Activated CD4-positive, alpha-beta T cell treated with anti-CD3 and anti-CD28 coated beads, Interleukin-2, amount 50 U/mL, for 4 hours (primary cell): ENCODE data around the gene ZMYND8.
"Not testable (repeated sequence)": the region's sequence is repeated elsewhere in the genome, so short reads cannot be mapped to it uniquely, and the experiment has no call there.

Experiments
- DNase-seq, 2 experiments: peaks; one replicate each; pipeline ENCODE4 v3.0.0-alpha.2; 2020

Gene ZMYND8

GRCh38 chr20:47243532-47244305 lies 112.8 kb downstream of the ZMYND8 start:
- no peak for DNase-seq

DNA sequence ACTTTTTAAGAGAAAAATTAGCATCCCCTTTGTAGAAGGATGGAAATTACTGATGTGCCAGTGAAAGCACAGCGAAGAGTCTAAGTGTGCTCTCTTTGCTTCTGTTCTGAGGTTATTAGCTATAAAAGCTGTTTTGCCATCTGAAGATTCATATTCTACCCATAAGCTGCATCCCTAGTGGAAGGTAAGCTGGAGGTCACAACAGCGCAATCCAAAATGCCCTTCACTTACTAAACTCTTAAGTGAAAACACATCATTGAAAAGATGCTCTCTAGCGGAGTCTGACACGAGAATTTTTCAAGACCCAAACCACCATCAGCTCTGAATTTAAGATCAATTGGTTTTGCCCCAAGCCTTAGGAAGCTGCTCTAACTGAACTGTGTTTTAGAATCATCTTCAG lies 113.5 kb downstream of the ZMYND8 start:
- no peak for DNase-seq

DNA sequence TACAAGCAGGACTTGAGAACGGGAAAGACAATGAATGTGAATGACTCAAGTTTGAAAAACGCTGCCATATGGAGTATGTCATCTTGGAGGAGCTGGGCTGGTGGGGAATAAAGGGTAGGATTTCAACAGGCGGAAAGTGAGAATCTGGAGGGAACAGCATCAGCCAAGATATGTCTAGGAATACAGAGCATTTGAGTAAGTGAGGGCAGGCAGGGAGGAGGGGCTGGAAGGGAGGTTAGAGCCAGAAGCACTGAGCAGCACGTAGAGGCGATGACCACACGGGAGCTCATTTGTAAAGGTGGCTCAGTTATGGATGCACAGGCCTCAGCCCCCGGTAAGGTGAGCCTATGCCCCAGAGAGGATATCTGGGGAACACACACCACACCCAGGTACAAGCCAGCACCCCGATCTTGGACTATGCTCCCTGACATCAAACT lies 115.1 kb downstream of the ZMYND8 start:
- no peak for DNase-seq

DNA sequence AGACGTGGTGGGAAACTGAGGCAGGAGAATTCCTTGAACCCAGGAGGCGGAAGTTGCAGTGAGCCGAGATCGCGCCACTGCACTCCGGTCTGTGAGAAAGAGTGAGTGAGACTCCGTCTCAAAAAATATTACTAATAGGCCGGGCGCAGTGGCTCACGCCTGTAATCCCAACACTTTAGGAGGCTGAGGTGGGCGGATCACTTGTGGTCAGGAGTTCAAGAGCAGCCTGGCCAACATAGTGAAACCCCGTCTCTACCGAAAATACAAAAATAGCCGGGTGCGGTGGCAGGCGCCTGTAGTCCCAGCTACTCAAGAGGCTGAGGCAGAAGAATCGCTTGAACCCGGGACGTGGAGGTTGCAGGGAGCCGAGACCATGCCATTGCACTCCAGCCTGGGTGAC lies 116.4 kb downstream of the ZMYND8 start:
- DNase-seq, result not testable (repeated sequence)

DNA sequence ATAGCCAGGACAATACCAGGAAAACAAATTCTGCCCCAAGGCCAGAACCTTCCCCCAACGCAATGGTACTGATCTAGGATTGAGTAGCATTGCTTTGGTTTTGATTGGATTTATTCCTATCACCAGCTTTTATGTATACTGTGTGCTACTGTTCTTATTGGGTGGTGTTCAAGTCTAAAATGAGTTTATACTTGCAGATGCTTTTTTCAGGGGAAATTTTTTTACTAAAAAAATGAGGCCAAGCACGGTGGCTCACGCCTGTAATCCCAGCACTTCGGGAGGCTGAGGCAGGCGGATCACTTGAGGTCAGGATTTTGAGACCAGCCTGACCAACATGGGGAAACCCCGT lies 116.8 kb downstream of the ZMYND8 start:
- no peak for DNase-seq

- DNase-seq, result no peak
Observed at GRCh38 chr20:47238780-47239718, 117.5 kb downstream of the ZMYND8 start.

- no peak for DNase-seq
Observed at GRCh38 chr20:47237715-47238114, 118.8 kb downstream of the ZMYND8 start.

DNA sequence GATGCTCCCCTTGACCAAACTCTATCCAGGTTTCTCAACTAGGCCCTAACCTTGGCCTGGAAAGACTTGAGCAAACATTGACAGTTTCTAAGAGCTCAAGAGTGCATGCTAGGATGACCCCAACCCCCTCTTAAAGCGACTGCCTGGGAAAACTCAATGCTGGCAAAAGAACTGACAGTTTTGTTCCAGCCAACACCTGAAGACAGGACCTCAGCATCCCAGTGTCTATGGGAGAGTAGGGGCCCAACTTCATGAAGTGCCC lies 119.9 kb downstream of the ZMYND8 start:
- no peak for DNase-seq

- no peak for DNase-seq
Observed at GRCh38 chr20:47235853-47236638, 120.5 kb downstream of the ZMYND8 start.

DNA sequence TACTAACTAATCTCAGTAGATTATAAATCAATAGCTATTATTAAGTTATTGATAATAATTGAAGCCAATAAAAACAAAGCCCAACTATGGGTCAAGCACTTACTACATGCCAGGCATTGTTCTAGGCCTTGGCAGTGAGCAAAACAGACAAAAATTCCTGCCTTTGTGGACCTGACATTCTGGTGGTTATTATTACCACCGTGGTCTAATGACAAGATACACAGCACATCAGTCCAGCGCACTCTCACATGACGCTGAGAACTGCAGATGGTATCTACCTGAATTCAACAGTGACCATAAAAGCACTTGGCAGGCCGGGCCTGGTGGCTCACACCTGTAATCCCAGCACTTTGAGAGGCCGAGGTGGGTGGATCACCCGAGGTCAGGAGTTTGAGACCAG lies 121.4 kb downstream of the ZMYND8 start:
- no peak for DNase-seq

DNA sequence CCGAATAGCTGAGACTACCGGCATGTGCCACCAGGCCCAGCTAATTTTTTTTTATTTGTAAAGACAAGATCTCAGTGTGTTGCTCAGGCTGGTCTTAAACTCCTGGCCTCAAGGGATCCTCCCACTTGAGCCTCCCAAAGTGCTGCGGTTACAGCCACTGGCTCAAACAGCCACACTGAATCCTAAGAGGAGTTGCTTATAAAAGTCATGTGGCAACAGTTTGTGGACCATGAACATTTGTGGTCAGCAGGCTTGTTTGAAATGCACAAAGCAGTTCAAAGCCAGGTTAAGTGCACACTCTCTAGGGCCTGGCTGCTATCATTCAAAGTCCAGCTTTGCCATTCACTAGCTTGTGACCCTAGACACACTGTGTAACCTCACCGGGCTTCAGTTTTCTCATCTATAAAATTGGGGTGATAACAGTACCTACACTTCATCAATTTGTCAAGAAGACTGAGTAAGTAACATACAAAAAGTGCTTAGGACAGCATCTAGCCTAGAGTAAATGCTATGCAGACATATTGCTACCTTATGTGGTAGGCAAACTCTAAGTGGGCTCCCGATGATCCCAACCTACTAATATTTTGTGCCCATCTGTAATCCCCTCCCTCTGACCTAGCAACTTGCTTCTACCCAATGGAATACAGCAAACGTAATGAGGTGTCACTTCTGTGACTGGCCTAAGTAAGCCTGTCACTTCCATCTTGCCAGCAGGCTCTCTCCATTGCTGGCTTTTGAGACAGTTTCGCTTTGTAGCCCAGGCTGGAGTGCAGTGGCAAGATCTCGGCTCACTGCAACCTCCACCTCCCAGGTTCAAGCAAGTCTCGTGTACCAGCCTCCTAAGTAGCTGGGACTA lies 122.9 kb downstream of the ZMYND8 start:
- DNase-seq, result no peak

DNA sequence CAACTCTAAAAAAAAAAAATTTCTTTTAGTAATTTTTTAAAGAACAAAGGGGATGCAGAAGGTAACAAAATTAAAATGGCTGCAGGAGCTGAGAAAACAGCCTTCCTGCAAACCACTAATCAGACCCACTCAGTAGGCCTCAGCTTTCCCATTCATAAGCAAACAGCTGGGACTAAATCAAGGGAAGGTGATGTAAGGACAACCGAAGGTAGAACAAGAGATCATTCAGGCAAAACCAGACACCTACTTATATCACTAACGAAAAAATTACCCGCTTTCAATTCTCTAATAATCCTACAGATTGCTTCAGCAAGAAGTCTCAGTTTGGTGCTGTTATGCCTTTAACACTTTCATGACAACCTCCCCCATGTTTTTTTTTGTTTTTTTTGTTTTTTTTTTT lies 124.0 kb downstream of the ZMYND8 start:
- DNase-seq, result no peak

DNA sequence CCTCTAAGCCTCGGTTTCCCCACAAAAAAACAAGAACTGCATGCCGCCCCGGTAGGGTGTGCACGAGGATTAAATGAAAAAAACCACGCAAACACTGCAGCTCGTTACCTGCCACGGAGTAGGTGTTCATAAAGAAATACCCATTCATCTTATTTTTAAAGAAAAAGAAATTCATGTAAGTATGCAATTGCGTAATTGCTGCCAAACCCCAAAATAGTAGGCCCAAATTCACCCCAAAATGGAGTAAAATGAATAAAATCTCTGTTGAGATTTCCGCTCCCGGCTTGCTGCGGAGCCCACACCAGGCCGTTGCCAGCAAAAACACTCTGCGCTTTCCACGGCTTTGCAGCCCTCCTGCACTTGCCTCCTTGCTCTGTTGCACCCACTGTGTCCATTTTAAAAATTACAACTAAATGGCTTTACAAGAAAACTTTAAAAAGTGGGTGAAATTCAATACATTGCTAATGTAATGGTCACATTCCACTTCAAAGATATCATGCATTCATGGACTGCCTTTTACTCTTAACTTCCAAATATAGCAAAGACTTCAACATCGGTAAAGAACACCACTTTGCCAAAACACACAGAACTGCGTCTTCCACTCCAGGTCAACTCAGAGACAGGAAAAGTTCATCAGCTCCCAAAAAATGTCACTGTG lies 125.0 kb downstream of the ZMYND8 start:
- no peak for DNase-seq

- DNase-seq, result no peak
Observed at GRCh38 chr20:47230811-47231256, 125.7 kb downstream of the ZMYND8 start.

DNA sequence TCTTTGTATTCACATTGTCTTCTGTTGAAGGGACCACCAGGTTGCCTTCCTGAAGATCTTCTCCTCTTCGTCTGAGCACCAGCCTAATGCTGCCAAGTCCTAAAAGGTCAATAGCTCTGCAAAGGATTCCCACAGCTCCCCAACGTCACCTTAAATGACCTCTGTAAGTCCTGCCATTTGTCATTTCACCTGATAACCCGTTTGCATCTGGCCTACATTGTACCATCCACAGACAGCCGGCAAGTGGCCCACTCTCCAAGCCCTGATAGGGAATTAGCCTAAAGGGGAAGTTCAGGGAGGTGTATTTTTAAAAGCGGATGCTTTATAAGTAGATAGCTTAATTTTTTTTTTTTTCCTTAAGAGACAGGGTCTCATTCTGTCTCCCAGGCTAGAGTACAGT lies 127.8 kb downstream of the ZMYND8 start:
- no peak for DNase-seq

DNA sequence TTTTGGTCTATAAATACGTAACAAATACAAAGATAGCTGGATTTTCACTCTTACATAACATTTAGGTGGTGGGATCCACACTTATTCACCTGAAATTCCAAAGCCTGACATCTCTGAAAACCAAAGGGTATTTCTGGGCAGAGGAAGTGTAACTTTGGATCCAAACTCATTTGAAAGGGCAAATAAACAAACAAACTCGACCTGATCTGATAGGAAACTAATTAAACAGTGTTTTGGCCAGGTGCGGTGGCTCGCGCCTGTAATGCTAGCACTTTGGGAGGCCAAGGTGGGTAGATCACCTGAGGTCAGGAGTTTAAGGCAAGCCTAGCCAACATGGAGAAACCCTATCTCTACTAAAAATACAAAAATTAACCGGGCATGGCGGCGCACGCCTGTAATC lies 128.9 kb downstream of the ZMYND8 start:
- no peak for DNase-seq

- DNase-seq, result no peak
Observed at GRCh38 chr20:47227119-47227518, 129.4 kb downstream of the ZMYND8 start.

DNA sequence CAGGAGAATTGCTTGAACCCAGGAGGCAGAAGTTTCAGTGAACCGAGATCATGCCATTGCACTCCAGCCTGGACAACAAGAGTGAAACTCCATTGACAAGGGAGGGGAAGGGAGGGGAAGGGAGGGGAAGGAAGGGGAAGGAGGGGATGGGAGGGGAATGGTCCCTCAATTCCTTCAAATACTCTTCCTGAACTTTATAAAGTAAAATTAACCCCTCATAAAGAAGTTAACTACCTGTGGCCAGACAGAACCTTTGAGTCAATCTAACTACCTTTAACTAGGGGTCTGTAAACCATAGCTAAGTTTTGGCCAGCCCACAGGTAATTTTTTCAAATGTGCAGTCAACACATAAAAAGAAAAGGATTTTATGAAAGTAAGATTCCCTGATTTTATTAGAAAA lies 131.0 kb downstream of the ZMYND8 start:
- no peak for DNase-seq

DNA sequence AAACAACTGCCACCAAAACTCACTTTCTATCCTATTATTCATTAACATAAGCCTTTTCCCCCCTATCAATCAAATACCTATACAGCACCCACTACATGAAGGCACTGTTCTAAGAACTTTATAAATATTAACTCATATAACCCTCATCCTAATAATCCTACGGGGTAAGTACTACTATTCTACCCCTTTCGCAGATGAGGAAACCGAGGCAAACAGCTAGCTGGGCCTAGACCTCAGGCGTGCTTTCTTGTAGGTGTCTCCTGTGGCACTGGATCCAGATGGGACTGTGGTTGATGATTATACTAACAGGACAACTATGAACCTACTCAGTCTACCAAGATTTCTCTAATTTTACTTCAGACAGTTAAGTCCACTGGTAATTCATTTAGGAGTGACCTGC lies 131.6 kb downstream of the ZMYND8 start:
- DNase-seq, result no peak

- no peak for DNase-seq
Observed at GRCh38 chr20:47224300-47224791, 132.2 kb downstream of the ZMYND8 start.

DNA sequence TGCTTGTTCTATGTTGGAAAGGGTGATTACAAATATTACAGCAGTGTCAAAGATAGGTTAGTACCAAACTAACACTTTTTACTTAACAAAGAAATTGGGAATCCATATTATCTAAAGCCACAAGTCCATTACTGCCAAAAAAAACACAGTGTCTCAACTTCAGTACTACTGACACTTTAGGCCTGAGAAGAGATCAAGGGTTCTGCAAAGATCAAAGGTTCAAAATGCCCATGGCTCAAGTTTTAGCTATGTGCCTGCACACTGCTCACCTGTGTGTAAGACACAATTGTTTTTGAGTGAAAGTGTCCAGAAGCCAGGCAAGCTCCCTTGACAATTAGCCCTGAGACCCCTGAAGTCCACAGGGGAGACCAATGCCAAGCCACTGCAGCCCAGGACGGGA lies 132.6 kb downstream of the ZMYND8 start:
- DNase-seq, result no peak
